HUDEP-2 (cell line): ENCODE measurements around the gene FAM168B.
"Not testable (repeated sequence)": the region's sequence is repeated elsewhere in the genome, so short reads cannot be mapped to it uniquely, and the experiment has no call there.

Experiments used
- DNase-seq, 76 experiments: peaks; one replicate each; lab custom pipeline; 2025; ENCODE audit not compliant: unreplicated experiment in 76 of 76; lab: John Stamatoyannopoulos, UW

FAM168B gene

GRCh38 chr2:131093006-131093695 is at the start of gene FAM168B:
TSS of gene FAM168B (minus strand) at chr2:131093460. CDS start at chr2:131082646, 10,814 bp downstream.
- DNase-seq: peak in 74 of 76 experiments; percentile 15 to 88 (median 72)

DNA sequence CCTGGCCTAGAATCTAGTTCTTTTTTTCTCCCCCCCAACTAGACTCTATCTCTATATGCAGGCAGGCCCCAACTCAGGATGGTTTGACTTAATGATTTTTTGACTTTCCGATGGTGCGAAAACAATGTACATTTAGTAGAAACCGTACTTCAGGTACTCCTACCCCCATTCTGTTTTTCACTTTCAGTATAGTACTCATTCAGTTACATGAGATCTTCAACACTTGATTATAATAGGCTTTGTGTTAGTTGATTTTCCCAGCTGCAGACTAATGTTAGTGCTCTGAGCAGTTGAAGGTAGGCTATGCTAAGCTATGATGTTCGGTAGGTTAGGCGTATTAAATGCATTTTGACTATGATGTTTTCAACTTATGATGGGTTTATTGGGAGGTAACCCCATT is 49.6 kb upstream of the FAM168B start:
- DNase-seq: no peak

DNA sequence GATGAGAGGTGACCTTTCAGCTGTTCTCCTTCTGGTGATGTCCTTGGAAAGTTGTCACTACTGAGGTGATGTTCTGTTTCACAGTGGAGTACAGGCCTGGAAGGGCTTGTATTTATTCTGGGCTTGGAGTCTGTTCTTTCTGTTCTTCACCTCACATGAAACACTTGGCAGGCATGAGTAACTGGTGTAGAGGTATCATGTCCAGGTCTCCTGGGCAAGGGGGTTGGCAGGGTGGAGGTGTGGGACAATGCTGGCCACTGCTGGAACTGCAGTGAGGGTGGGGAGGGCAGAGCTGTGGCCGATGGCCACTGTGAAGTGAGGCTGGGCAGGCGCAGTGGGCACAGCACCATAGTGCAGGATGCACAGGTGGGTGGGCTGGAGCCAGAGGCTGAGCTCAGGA is 47.3 kb upstream of the FAM168B start:
- peak in 1 of 76 experiments; percentile 2 for DNase-seq

GRCh38 chr2:131132729-131133128 is 39.5 kb upstream of the FAM168B start:
- no peak for DNase-seq

DNA sequence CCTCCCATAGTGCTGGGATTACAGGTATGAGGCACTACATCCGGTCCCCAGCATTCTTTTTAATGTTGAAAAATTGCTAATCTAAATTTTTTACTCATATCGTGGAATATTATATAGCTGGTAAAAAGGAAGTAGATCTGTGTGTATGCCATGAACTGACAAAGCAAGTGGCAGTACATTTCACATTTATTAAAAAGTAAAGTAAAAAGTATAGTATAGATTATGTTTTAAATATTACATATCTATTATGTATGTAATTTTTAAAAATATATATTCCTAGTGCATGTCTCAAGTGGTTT is 37.0 kb upstream of the FAM168B start:
- DNase-seq: no peak

DNA sequence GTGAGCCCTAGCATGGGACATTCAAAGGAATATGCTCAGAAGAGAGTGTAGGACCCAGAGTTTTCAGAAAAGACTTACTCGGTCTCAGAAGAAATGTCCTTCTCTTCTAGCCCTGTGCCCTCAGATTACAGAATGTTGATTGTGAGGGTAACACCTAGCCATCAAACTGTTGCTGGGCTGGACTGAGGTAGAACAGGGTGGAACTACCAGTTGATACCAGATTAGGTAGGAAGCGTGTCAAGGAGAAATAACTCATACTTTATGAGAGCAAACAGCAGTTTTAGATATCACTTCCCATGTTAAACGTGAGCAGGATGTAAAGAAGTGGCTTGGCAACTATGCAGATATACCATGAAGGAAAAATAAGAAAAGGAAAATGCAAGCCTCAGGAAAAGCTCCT is 34.7 kb upstream of the FAM168B start:
- no peak for DNase-seq

- DNase-seq: no peak
Measured at GRCh38 chr2:131127076-131127475, 33.8 kb upstream of the FAM168B start.

DNA sequence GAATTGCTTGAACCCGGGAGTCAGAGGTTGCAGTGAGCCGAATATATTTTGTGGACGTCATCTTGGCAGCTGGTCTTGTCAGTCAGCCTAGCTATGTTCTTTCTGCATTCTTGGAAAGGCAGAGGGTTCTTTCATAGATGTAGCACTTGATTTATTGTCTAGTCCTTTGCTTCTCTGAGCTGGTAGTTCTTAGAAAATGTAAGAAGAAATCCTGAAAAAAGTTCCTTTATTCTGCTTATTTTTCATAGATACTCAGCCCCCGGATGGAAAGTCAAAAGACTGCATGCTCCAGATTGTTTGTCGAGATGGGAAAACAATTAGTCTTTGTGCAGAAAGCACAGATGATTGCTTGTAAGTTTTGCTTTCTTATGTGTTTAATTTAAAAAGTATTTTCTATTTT is 33.2 kb upstream of the FAM168B start:
- no peak for DNase-seq

GRCh38 chr2:131125195-131125757 is 32.0 kb upstream of the FAM168B start:
- no peak for DNase-seq

DNA sequence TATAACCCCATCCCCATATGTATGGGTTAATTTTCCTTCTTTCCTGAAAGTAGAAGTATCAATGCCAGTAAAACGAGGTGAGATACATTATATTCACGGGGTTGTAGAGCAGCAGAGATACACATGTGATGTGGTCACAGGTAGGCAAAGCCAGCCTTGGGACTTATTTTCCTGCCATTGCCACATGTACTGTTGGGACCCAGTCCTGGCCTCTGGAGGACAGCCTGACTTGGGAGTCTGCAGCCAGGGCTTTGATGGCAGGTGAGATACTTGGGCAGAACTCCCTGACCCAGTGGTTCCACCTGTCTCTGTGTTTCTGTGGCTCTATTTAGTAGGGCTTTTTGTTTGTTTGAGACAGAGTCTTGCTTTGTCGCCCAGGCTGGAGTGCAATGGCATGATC is 29.9 kb upstream of the FAM168B start:
- DNase-seq: no peak

GRCh38 chr2:131122496-131122895 is 29.2 kb upstream of the FAM168B start:
- DNase-seq: no peak

DNA sequence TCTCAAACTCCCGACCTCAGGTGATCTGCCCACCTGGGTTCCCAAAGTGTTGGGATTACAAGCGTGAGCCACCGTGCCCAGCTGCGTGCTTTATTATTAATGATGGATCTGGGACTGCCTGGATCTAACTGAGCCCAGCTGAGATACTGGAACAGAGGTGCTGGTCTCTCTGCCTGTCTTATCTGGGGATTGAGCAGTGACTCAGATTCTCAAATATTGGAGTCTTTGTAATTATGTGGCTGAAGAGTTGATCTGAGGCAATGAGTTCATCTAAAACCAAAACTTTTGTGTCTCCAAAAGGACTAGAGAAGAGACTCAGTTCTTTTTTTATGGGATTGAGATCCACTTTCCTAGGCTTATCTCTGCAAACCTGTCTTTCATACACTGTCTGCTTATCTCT is 28.2 kb upstream of the FAM168B start:
- no peak for DNase-seq

GRCh38 chr2:131120815-131121317 is 27.6 kb upstream of the FAM168B start:
- DNase-seq: no peak

DNA sequence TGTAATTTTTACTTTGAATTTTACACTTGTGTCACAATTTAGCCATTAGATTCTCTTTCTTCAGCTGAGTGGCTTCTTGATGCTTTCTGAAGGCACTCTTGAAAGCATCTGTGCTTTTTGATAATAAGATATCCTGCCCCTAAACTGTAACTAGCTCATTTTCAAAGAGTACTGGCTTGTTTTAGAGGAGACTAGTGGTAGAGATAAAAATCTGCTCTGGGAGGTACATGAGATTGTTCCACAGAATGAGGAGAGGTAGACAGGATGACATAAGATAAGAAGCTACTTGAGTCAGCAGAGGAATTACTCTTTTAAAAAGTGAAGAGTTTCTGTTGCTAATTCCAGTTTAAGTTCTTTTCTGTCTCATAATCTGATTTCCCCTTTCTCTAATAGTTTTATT is 22.5 kb upstream of the FAM168B start:
- DNase-seq: peak in 14 of 76 experiments; percentile 2 to 60 (median 25)

DNA sequence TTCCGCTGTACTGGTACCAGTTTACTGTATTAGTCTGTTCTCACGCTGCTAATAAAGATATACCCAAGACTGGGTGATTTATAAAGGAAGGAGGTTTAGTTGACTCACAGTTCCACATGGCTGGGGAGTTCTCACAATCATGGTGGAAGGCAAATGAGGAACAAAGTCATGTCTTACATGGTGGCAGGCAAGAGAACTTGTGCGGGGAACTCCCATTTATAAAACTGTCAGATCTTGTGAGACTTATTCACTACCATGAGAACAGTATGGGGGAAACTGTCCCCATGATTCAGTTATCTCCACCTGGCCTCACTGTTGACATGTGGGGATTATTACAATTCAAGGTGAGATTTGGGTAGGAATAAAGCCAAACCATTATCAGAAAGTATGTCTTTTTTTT is 21.7 kb upstream of the FAM168B start:
- not testable (repeated sequence) for DNase-seq

DNA sequence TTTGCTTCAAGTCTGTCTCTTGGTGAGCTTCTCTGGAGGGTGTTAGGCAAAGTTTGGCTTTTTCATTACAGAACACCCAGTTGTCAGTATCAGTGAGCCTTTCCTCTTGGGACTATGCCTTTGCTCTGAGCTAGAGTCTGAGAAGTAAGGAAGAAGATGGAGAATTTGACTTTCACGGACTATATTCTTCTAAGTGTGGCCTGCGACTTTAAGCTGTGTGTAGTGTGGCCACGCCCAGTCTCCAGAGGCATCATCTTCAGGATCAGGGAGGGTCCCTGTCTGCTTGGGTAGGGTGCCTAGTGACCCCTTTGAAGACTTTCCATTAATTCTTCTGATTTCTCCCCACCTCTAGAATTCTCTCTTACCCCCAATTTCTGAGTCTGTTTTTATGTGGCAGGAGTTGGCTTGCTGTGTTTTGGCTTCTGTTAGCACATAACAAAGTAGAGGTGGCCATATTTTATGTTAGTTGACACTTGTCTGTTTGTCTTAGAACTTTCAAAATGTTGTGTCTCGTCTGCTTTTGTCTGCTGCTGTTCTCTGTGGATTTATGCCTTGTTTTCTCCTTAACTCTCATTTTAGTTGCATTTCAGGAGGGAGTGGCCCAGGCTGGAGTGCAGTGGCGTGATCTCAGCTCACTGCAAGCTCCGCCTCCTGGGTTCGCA is 20.4 kb upstream of the FAM168B start:
- no peak for DNase-seq

DNA sequence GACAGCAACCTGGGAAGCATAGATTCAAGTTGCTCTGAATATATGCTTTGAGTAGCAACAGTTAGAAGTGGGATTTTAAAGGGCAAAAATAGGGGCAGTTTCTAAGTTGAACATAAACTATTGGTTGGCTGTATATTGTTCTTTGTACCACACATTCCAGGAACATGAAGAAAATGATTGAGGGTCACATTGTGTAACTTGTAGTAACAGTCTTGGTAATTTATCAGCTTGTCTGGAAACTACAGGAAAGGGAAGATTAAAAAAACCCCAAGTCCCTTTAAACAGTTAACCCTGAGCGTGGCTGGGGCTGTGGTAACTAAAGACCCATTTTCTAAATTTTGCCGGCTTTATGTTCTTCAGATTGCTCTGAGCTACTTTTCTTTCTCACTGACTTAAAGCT is 19.3 kb upstream of the FAM168B start:
- no peak for DNase-seq

GRCh38 chr2:131105950-131106801 is 12.9 kb upstream of the FAM168B start:
- DNase-seq: peak in 30 of 76 experiments; percentile 1 to 41 (median 14)

- DNase-seq: peak in 75 of 76 experiments; percentile 3 to 93 (median 81)
Measured at GRCh38 chr2:131105156-131105949, 12.1 kb upstream of the FAM168B start, which contains the start of gene PLEKHB2. TSS of gene PLEKHB2 (plus strand) at chr2:131105336. CDS start at chr2:131120942, 15,606 bp downstream.
